Fibroblast of mammary gland (primary cell): Measurements from ENCODE around the gene HOXC4.

Experiments
- DNase-seq: peaks from one replicate; pipeline ENCODE4 v3.0.0-alpha.2; 2010; ENCODE audit warnings: low read depth
- H3K4me3 ChIP-seq: 2 replicates; pipeline ENCODE4 v1.5.1; 2011; ENCODE audit warnings: low read depth, mild to moderate bottlenecking, low read length, moderate library complexity; ENCODE audit not compliant: control insufficient read depth
- CTCF ChIP-seq: conservative IDR thresholded peaks from 2 replicates; pipeline ENCODE4 v1.5.1; 2011; ENCODE audit warnings: low read depth, low read length, inconsistent platforms; ENCODE audit not compliant: control insufficient read depth, insufficient read depth

HOXC4 gene

DNA sequence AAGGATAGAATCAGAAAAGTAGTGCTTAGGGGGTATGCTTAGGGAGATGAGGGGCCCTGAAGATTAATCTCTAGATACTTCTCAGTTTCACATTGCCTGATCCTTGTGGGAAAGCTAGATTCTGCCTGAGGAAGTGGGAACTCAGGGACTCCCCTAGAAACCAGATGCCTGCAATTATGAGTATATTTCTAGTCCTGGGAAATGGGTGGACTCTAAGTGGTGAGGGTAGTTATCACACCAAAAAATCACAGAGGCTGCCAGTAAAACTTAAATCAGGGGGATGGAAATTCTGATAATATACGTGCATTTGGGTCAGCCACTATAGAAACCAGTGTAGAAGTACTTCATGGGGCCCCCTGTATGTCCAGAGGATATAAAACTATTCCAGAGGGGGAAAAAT, 18.3 kb downstream of the HOXC4 start:
- H3K4me3 ChIP-seq = no peak overlapping the region
- DNase-seq = no peak
- no peak for TF ChIP-seq CTCF

DNA sequence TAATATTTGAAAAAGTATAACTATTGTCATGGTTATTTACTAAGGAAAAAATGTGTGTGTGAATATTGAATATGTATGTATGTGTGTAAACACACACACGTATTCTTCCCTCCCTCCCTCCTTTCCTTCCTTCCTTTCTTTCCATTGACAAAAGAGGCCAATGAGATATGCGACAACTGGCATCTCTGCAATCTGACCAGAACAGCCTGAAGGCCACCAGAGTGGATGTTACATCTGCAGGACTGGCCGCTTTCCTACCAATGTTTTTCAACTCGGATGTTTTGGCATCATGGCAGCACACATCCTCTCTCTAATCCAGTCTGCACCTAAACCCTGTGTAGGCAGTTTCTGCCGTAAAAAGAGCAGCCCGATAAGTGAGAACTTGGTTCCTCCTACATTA, 20.7 kb downstream of the HOXC4 start:
- H3K4me3 ChIP-seq = no peak overlapping the region
- DNase-seq = no peak
- TF ChIP-seq CTCF = no peak

DNA sequence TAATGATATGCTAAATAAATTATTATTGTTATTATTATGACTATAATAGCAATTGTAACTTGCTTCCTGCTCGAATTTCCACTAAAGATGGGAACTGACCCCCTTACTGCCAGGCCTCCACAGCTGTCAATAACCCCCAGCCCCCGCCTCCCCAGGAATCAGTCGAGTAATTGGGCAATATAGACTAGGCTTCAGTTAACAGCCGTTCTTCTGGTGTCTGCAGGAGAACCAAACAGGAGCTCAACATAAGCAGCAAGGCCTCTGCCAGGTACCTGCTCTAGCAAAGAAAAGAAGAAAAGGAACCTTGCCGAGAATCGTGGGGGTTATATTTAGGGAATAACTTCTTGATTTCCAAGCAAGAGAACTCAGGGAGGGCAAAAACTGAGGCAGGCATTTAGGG, 21.8 kb downstream of the HOXC4 start:
- no peak overlapping the region for H3K4me3 ChIP-seq
- DNase-seq = no peak
- TF ChIP-seq CTCF = no peak

DNA sequence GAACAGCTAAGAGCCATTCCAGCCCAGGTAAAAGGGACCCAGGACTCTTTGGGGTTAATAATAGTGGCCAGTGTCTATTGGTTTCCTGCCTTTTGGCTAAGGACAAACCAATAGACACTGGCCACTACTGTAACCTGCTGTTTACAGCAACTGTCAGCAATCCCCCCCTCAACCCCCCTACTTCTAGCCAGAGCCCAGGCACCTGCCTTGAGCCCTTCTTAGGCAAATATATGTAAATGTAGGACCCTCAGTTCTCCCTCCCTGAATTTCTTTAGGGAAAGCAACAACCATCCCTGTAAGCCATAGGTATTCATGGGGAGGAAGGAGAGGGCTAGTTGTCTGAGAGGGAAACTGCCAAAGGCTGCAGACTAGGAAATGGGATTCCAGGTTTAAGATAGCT, 22.3 kb downstream of the HOXC4 start:
- no peak for DNase-seq
- TF ChIP-seq CTCF = no peak
- no peak overlapping the region for H3K4me3 ChIP-seq

- peak overlapping the region; percentile 43 for H3K4me3 ChIP-seq
- peak; percentile 50 for DNase-seq
Measured at GRCh38 chr12:54077843-54078242, 24.2 kb downstream of the HOXC4 start.

GRCh38 chr12:54079115-54079514, 25.5 kb downstream of the HOXC4 start:
- DNase-seq = peak; percentile 37
- H3K4me3 ChIP-seq = peak overlapping the region; percentile 44

DNA sequence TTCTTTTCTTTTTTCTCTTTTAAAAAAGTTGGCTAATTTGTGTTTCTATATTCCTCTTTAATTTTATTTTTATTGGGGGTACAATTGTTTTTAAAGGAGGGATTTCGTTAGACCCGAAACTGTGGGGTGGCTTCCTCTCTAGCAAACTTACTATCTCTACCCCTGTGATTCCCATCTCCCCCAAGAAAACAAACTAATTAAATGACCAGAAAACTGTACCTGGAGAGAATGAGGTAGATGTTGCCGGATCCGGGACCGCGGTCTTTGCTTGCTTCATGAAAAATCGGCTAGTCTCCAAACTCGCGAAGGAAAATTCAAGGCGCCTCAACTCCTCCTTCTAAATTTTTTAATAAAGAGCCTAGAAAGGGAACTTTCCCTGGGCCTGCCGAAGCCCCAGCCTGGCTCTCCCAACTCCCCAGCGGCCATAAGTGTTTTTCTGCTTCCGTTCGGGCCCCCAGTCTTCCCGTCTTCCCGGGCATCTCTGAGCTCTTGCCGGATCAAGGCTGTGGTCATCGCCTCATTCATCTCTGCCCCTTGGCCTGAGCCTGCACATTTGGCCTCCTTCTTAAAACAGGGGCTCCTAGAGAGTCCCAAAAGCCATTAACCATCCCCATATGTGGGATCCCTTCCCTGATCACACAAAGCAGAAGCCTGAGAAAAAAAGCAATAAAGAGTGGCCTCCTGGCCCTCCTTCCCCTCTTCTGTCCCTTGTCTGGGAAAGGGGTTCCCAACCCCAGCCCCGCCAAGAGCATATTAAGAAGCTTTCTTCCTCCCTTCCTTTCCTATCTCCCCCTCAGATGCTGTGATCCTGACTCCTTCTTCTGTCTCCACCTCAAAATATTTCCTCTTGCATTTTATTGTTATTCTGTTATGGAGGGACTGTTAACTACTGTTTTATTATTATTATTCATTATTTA, 26.6 kb downstream of the HOXC4 start:
- peak overlapping the region; percentile 44 for H3K4me3 ChIP-seq
- DNase-seq = peak; percentile 57

GRCh38 chr12:54081053-54081514, 27.4 kb downstream of the HOXC4 start:
- H3K4me3 ChIP-seq = peak overlapping the region; percentile 30

GRCh38 chr12:54081581-54082396, 28.2 kb downstream of the HOXC4 start:
- DNase-seq = peak; percentile 50
- peak overlapping the region; percentile 23 for H3K4me3 ChIP-seq

More at GRCh38 chr12:54081053-54081514, 27.4 kb downstream of the HOXC4 start:
- peak; percentile 64 for DNase-seq
